GM12878 (cell line): ENCODE measurements around the gene DPH7.

Experiments
- CTCF ChIP-seq, 3 experiments: IDR thresholded peaks in 2 of 3; conservative IDR thresholded peaks in 1 of 3; 2 replicates each; pipeline ENCODE4 v1.5.1; 2011; ENCODE audit warnings: low read depth in 3 of 3, low read length in 3 of 3, mild to moderate bottlenecking in 3 of 3, control low read depth in 2 of 3, moderate library complexity in 2 of 3, inconsistent platforms in 1 of 3, mixed read lengths in 1 of 3; ENCODE audit not compliant: control insufficient read depth in 2 of 3, insufficient read depth in 1 of 3; ENCODE audit errors: extremely low read depth in 1 of 3
- E2F4 ChIP-seq: IDR thresholded peaks from 2 replicates; pipeline ENCODE4 v1.6.1; 2012; ENCODE audit warnings: low read depth, low read length, improper control_type of control experiment
- E4F1 ChIP-seq: fragments of 450-650 bp; IDR thresholded peaks from 2 replicates; pipeline ENCODE4 v1.6.1; 2018; ENCODE audit warnings: borderline replicate concordance, mild to moderate bottlenecking; ENCODE audit not compliant: partially characterized antibody
- EZH2 ChIP-seq: IDR thresholded peaks from 2 replicates; pipeline ENCODE4 v1.6.1; 2012; ENCODE audit warnings: low read depth, mild to moderate bottlenecking, control low read depth, inconsistent platforms, low read length, borderline replicate concordance; ENCODE audit not compliant: control insufficient read depth
- FOS ChIP-seq: IDR thresholded peaks from 3 replicates; pipeline ENCODE4 v1.6.1; 2011; ENCODE audit warnings: borderline replicate concordance; ENCODE audit not compliant: insufficient read length; ENCODE audit errors: extremely low read depth
- MAX ChIP-seq: IDR thresholded peaks from 2 replicates; pipeline ENCODE4 v1.6.1; 2012; ENCODE audit warnings: low read depth, low read length, improper control_type of control experiment
- NFXL1 ChIP-seq: fragments of 450-650 bp; IDR thresholded peaks from 2 replicates; pipeline ENCODE4 v1.6.1; 2017; ENCODE audit warnings: antibody characterized with exemption, mild to moderate bottlenecking, borderline replicate concordance
- PKNOX1 ChIP-seq: fragments of 450-650 bp; IDR thresholded peaks from 2 replicates; pipeline ENCODE4 v1.6.1; 2016; ENCODE audit warnings: mild to moderate bottlenecking
- POLR2A ChIP-seq: IDR thresholded peaks from 2 replicates; pipeline ENCODE4 v1.6.1; 2011; ENCODE audit warnings: low read depth, mild to moderate bottlenecking, low read length
- SIN3A ChIP-seq: IDR thresholded peaks from 2 replicates; pipeline ENCODE4 v1.6.1; 2012; ENCODE audit warnings: low read depth, low read length, improper control_type of control experiment
- TCF3 ChIP-seq: IDR thresholded peaks from 2 replicates; pipeline ENCODE4 v1.6.1; 2012; ENCODE audit warnings: low read depth, mild to moderate bottlenecking, low read length, borderline replicate concordance; ENCODE audit not compliant: insufficient read depth
- WRNIP1 ChIP-seq: IDR thresholded peaks from 2 replicates; pipeline ENCODE4 v1.6.1; 2011; ENCODE audit warnings: low read depth, low read length, improper control_type of control experiment, borderline replicate concordance
- YY1 ChIP-seq: IDR thresholded peaks from 2 replicates; pipeline ENCODE4 v1.6.1; 2011; ENCODE audit warnings: low read depth, mild to moderate bottlenecking, low read length

GRCh38 chr9:137524161-137524980 lies 54.4 kb downstream of the DPH7 start:
- TF ChIP-seq NFXL1 (no peak), CTCF (IDR thresholded peaks at IDR 0.05 in 2 of 3, conservative IDR thresholded peaks at IDR 0.05 in 1 of 3; ENCODE audit: control insufficient read depth in 2 of 3, extremely low read depth in 1 of 3, insufficient read depth in 1 of 3, low read depth in 3 of 3, low read length in 3 of 3) (no peak), PKNOX1 (no peak), SIN3A (no peak), FOS (no peak), E2F4 (no peak), MAX (no peak), E4F1 (no peak), YY1 (no peak), WRNIP1 (no peak), POLR2A (no peak), EZH2 (no peak), TCF3 (no peak)
